Measurements from ENCODE around the gene CEP112. TPM values are rescaled to one million over a fixed set of nuclear protein-coding genes. Genes with fewer than 3 reads are reported as not detected.

The CEP112 gene
- total and polyA plus RNA-seq, 9 of the 15 experiments (the other 6 are each of a cell fraction or from before 2014, with no cell fraction given), result 0.84 TPM; not detected in 8

DNA sequence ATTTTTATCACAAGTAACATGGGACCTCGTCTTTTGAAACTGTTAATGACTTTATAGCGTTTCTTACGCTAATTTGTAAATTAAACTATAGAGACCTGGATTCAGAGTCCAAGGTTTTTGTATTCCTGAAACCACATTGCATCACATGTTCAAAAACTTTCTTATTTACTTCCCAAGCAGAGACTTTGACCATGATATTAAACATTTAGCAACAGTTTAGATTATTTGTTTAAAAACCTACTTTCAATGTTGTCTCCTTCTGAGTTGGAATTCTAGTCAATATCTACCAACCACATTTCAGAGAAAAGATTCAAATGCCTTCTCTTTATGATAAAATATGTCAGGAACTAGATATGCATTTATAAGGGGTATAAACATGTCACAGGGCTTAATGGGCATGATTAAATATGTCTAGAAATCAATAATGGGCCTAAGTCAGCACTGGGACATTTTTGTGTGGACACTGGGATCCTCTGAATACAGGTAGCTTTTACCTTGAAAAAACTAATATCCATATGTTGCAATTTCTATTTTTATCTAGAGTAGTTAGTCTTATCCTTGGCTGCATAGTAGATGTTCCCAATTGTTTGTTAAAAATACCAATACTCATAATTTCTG, 43.6 kb upstream of the CEP112 start:
- ATAC-seq, result no peak

More for the DNA sequence above, 43.6 kb upstream of the CEP112 start:
- no peaks in the 10 kb centered on the region for H3K9me1 ChIP-seq (ENCODE audit: control insufficient read depth, insufficient read depth, low read length)
- H3K4me2 ChIP-seq (ENCODE audit: insufficient read depth, low read length), result no peak overlapping the region
- H3K36me3 ChIP-seq (ENCODE audit: control insufficient read depth, insufficient read depth, low read length), result no peaks in the 10 kb centered on the region
- BruUV-seq (replicated peaks), result no TSS peak
- H3K4me3 ChIP-seq, result no peak overlapping the region
- TF ChIP-seq CBX2 (IDR thresholded peaks at IDR 0.05; ENCODE audit: insufficient read depth, low read length, poor library complexity, severe bottlenecking) (no peak), GABPB1 (CRISPR knock-in tag; IDR thresholded peaks at IDR 0.05) (no peak), HDAC3 (IDR thresholded peaks at IDR 0.05; ENCODE audit: borderline replicate concordance, partially characterized antibody) (no peak), ESRRB (CRISPR knock-in tag; IDR thresholded peaks at IDR 0.05; ENCODE audit: borderline replicate concordance) (no peak), PTRF (tag; IDR thresholded peaks at IDR 0.05) (no peak), NR4A1 (CRISPR knock-in tag; IDR thresholded peaks at IDR 0.05) (no peak), NR4A1 (tag; IDR thresholded peaks at IDR 0.05) (no peak), JUNB (CRISPR knock-in tag; conservative IDR thresholded peaks at IDR 0.05) (no peak), ZBED1 (IDR thresholded peaks at IDR 0.05) (no peak), DACH1 (IDR thresholded peaks at IDR 0.05; ENCODE audit: partially characterized antibody) (no peak), ZBTB1 (CRISPR knock-in tag; IDR thresholded peaks at IDR 0.05; ENCODE audit: borderline replicate concordance, low read depth) (no peak), RFX5 (IDR thresholded peaks at IDR 0.05; ENCODE audit: low read depth, low read length) (no peak), TARDBP (IDR thresholded peaks at IDR 0.05) (no peak), ATF7 (IDR thresholded peaks at IDR 0.05) (no peak), PYGO2 (tag; IDR thresholded peaks at IDR 0.05) (no peak)
- TF ChIP-seq, protein P1, sequence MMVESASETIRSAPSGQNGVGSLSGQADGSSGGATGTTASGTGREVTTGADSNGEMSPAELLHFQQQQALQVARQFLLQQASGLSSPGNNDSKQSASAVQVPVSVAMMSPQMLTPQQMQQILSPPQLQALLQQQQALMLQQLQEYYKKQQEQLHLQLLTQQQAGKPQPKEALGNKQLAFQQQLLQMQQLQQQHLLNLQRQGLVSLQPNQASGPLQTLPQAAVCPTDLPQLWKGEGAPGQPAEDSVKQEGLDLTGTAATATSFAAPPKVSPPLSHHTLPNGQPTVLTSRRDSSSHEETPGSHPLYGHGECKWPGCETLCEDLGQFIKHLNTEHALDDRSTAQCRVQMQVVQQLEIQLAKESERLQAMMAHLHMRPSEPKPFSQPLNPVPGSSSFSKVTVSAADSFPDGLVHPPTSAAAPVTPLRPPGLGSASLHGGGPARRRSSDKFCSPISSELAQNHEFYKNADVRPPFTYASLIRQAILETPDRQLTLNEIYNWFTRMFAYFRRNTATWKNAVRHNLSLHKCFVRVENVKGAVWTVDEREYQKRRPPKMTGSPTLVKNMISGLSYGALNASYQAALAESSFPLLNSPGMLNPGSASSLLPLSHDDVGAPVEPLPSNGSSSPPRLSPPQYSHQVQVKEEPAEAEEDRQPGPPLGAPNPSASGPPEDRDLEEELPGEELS (CRISPR knock-in tag; IDR thresholded peaks at IDR 0.05; ENCODE audit: borderline replicate concordance), result no peak
- TF ChIP-seq, protein P2, sequence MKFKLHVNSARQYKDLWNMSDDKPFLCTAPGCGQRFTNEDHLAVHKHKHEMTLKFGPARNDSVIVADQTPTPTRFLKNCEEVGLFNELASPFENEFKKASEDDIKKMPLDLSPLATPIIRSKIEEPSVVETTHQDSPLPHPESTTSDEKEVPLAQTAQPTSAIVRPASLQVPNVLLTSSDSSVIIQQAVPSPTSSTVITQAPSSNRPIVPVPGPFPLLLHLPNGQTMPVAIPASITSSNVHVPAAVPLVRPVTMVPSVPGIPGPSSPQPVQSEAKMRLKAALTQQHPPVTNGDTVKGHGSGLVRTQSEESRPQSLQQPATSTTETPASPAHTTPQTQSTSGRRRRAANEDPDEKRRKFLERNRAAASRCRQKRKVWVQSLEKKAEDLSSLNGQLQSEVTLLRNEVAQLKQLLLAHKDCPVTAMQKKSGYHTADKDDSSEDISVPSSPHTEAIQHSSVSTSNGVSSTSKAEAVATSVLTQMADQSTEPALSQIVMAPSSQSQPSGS (CRISPR knock-in tag; IDR thresholded peaks at IDR 0.05), result no peak
- TF ChIP-seq, protein P3, sequence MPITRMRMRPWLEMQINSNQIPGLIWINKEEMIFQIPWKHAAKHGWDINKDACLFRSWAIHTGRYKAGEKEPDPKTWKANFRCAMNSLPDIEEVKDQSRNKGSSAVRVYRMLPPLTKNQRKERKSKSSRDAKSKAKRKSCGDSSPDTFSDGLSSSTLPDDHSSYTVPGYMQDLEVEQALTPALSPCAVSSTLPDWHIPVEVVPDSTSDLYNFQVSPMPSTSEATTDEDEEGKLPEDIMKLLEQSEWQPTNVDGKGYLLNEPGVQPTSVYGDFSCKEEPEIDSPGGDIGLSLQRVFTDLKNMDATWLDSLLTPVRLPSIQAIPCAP (CRISPR knock-in tag; IDR thresholded peaks at IDR 0.05; ENCODE audit: borderline replicate concordance), result no peak
- peaks cover 18 to 20% of the 10 kb centered on the region in 2 experiments; a peak in 4 of 5 replicates for H3K27me3 ChIP-seq (ENCODE audit: control insufficient read depth in 2 of 2, insufficient read depth in 2 of 2, low read length in 2 of 2)
- CTCF ChIA-PET (ENCODE audit: low intra/inter-chr PET ratio), result no interaction called here
- in situ Hi-C loops (cut with MboI), result no loop called here
- no peak overlapping the region for H2AFZ ChIP-seq (ENCODE audit: low read depth, low read length)
- WGBS (ENCODE audit: insufficient coverage, low coverage, missing lambda C conversion rate), result 3% methylated on average over 3 of the region's 3 CpGs
- intact Hi-C loops (cut with micrococcal nuclease), result no loop called here
- H3K79me2 ChIP-seq (ENCODE audit: control insufficient read depth, insufficient read depth, low read length), result no peaks in the 10 kb centered on the region
- POLR2A ChIA-PET, result no interaction called here
- no peaks in the 10 kb centered on the region for H3K9me3 ChIP-seq (replicated peaks; ENCODE audit: control insufficient read depth, insufficient read depth, low read depth, low read length)
- FAIRE-seq (no peak), DNase-seq (ENCODE audit: extremely low read depth in 1 of 4, low spot score in 3 of 4) (no peak)
- no peak overlapping the region for H3K9ac ChIP-seq (ENCODE audit: insufficient read depth in 1 of 2, low read depth in 2 of 2, low read length in 2 of 2)
- H4K20me1 ChIP-seq (replicated peaks; ENCODE audit: control insufficient read depth, insufficient read depth, low read length), result no peaks in the 10 kb centered on the region
- H3K4me1 ChIP-seq (replicated peaks in 1 of 2; ENCODE audit: control insufficient read depth in 2 of 2, insufficient read depth in 2 of 2, low read length in 2 of 2), result no peaks in the 10 kb centered on the region
- no peak overlapping the region for H3K27ac ChIP-seq (ENCODE audit: extremely low read depth, low read depth, low read length)
